Mesendoderm (in vitro differentiated cells): ENCODE data around the gene RERE.

Source experiments
- DNase-seq: peaks from one replicate; pipeline ENCODE4 v3.0.0; 2013
- H2AK5ac ChIP-seq: 2 replicates; pipeline ENCODE4 v1.6.1; 2013; ENCODE audit warnings: low read length, inconsistent platforms
- H2BK120ac ChIP-seq: 2 replicates; pipeline ENCODE4 v1.6.1; 2013; ENCODE audit warnings: low read depth, mild to moderate bottlenecking, low read length, moderate library complexity, mixed read lengths
- H2BK15ac ChIP-seq: replicated peaks from 2 replicates; pipeline ENCODE4 v1.6.1; 2013; ENCODE audit warnings: low read depth, mild to moderate bottlenecking, moderate library complexity
- H2BK5ac ChIP-seq: 2 replicates; pipeline ENCODE4 v1.6.1; 2013; ENCODE audit warnings: low read length, inconsistent platforms
- H3K18ac ChIP-seq: 2 replicates; pipeline ENCODE4 v1.6.1; 2013; ENCODE audit warnings: mild to moderate bottlenecking, low read length, mixed read lengths
- H3K23ac ChIP-seq: one replicate; pipeline ENCODE4 v1.6.1; 2013; ENCODE audit warnings: low read length
- H3K27ac ChIP-seq: 2 replicates; pipeline ENCODE4 v1.5.1; 2013; ENCODE audit warnings: low read depth, mild to moderate bottlenecking, inconsistent platforms, low read length, moderate library complexity
- H3K27me3 ChIP-seq: 2 replicates; pipeline ENCODE4 v1.6.1; 2013; ENCODE audit warnings: low read length, control low read depth, mild to moderate bottlenecking, inconsistent platforms; ENCODE audit not compliant: insufficient read depth, poor library complexity
- H3K36me3 ChIP-seq: 2 replicates; pipeline ENCODE4 v1.6.1; 2013; ENCODE audit warnings: low read length, inconsistent platforms; ENCODE audit not compliant: control insufficient read depth, insufficient read depth
- H3K4ac ChIP-seq: one replicate; pipeline ENCODE4 v1.6.1; 2013; ENCODE audit warnings: low read depth, mild to moderate bottlenecking, low read length, moderate library complexity
- H3K4me1 ChIP-seq: 2 replicates; pipeline ENCODE4 v1.6.1; 2013; ENCODE audit warnings: low read depth, low read length, inconsistent platforms; ENCODE audit not compliant: control insufficient read depth
- H3K4me2 ChIP-seq: 2 replicates; pipeline ENCODE4 v1.6.1; 2013; ENCODE audit warnings: low read length
- H3K4me3 ChIP-seq: 2 replicates; pipeline ENCODE4 v1.5.1; 2013; ENCODE audit warnings: mild to moderate bottlenecking, low read length
- H3K56ac ChIP-seq: one replicate; pipeline ENCODE4 v1.6.1; 2013; ENCODE audit warnings: low read length
- H3K79me1 ChIP-seq: 2 replicates; pipeline ENCODE4 v1.6.1; 2013; ENCODE audit warnings: low read length, inconsistent platforms
- H3K79me2 ChIP-seq: 2 replicates; pipeline ENCODE4 v1.6.1; 2013; ENCODE audit warnings: mild to moderate bottlenecking, low read length; ENCODE audit not compliant: control insufficient read depth, insufficient read depth
- H3K9ac ChIP-seq: 2 replicates; pipeline ENCODE4 v1.6.1; 2013; ENCODE audit warnings: low read length, inconsistent platforms
- H4K5ac ChIP-seq: one replicate; pipeline ENCODE4 v1.6.1; 2013; ENCODE audit warnings: low read length
- H4K8ac ChIP-seq: one replicate; pipeline ENCODE4 v1.6.1; 2013; ENCODE audit warnings: low read depth, mild to moderate bottlenecking, control low read depth, low read length, moderate library complexity
- WGBS: extraction: QIAGEN DNeasy Blood & Tissue Kit; methylation state at CpG from one replicate; pipeline ENCODE4 v1.1.7; 2013; ENCODE audit warnings: low lambda C conversion rate, missing lambda C conversion rate; ENCODE audit not compliant: insufficient coverage; ENCODE audit errors: extremely low coverage; 5-methylcytosine and 5-hydroxymethylcytosine counted together

RERE gene

GRCh38 chr1:8324176-8324810, 493.1 kb downstream of the RERE start:
- H2BK120ac ChIP-seq: no peak overlapping the region
- DNase-seq: no peak
- H3K79me1 ChIP-seq: no peaks in the 10 kb centered on the region
- no peak overlapping the region for H3K4ac ChIP-seq
- H3K9ac ChIP-seq: no peak overlapping the region
- no peaks in the 10 kb centered on the region for H3K79me2 ChIP-seq
- H3K56ac ChIP-seq: no peak overlapping the region
- H2BK15ac ChIP-seq: no peak overlapping the region
- no peak overlapping the region for H4K8ac ChIP-seq
- no peak overlapping the region for H3K4me3 ChIP-seq
- no peaks in the 10 kb centered on the region for H3K36me3 ChIP-seq
- no peaks in the 10 kb centered on the region for H3K4me1 ChIP-seq
- H3K27ac ChIP-seq: no peak overlapping the region
- no CpG with 5 or more reads among the region's 32 CpGs for WGBS
- no peaks in the 10 kb centered on the region for H3K27me3 ChIP-seq
- H3K4me2 ChIP-seq: no peak overlapping the region
- no peak overlapping the region for H3K18ac ChIP-seq
- no peak overlapping the region for H3K23ac ChIP-seq
- H2BK5ac ChIP-seq: no peak overlapping the region
- H2AK5ac ChIP-seq: no peak overlapping the region
- H4K5ac ChIP-seq: no peak overlapping the region

GRCh38 chr1:8323706-8324105, 493.7 kb downstream of the RERE start:
- Histone ChIP-seq H2BK5ac (no peak overlapping the region), H4K8ac (no peak overlapping the region), H3K79me2 (no peaks in the 10 kb centered on the region), H3K4me3 (no peak overlapping the region), H3K27me3 (no peaks in the 10 kb centered on the region), H2AK5ac (no peak overlapping the region), H2BK120ac (no peak overlapping the region), H3K56ac (no peak overlapping the region), H3K27ac (no peak overlapping the region), H3K4me1 (no peaks in the 10 kb centered on the region), H3K4ac (no peak overlapping the region), H3K4me2 (no peak overlapping the region), H3K23ac (no peak overlapping the region), H3K18ac (no peak overlapping the region), H3K36me3 (no peaks in the 10 kb centered on the region), H4K5ac (no peak overlapping the region), H3K9ac (no peak overlapping the region), H3K79me1 (no peaks in the 10 kb centered on the region), H2BK15ac (no peak overlapping the region)
- DNase-seq: no peak
- WGBS: no CpG with 5 or more reads among the region's 11 CpGs

GRCh38 chr1:8321612-8322011, 495.8 kb downstream of the RERE start:
- Histone ChIP-seq H2BK120ac (no peak overlapping the region), H3K4ac (no peak overlapping the region), H4K8ac (no peak overlapping the region), H2BK15ac (no peak overlapping the region), H3K4me3 (no peak overlapping the region), H3K79me1 (no peaks in the 10 kb centered on the region), H2AK5ac (no peak overlapping the region), H3K18ac (no peak overlapping the region), H3K9ac (no peak overlapping the region), H4K5ac (no peak overlapping the region), H3K79me2 (no peaks in the 10 kb centered on the region), H3K27ac (no peak overlapping the region), H3K56ac (no peak overlapping the region), H3K4me1 (no peaks in the 10 kb centered on the region), H3K4me2 (no peak overlapping the region), H3K27me3 (no peaks in the 10 kb centered on the region), H2BK5ac (no peak overlapping the region), H3K36me3 (no peaks in the 10 kb centered on the region), H3K23ac (no peak overlapping the region)
- 100% methylated on average over 2 of the region's 3 CpGs for WGBS
- DNase-seq: no peak

GRCh38 chr1:8318436-8318835, 499.0 kb downstream of the RERE start:
- H3K27me3 ChIP-seq: no peaks in the 10 kb centered on the region
- H3K56ac ChIP-seq: peak overlapping the region; percentile 47
- no peak overlapping the region for H4K5ac ChIP-seq
- H3K4me2 ChIP-seq: peak overlapping the region; percentile 73
- no peak overlapping the region for H2BK5ac ChIP-seq
- H3K27ac ChIP-seq: no peak overlapping the region
- H2AK5ac ChIP-seq: no peak overlapping the region
- no peak overlapping the region for H3K4me3 ChIP-seq
- H2BK15ac ChIP-seq: no peak overlapping the region
- no peak overlapping the region for H3K4ac ChIP-seq
- H3K36me3 ChIP-seq: no peaks in the 10 kb centered on the region
- DNase-seq: no peak
- peaks cover 3% of the 10 kb centered on the region for H3K4me1 ChIP-seq
- no peaks in the 10 kb centered on the region for H3K79me2 ChIP-seq
- no CpG with 5 or more reads among the region's 18 CpGs for WGBS
- H3K79me1 ChIP-seq: no peaks in the 10 kb centered on the region
- H3K9ac ChIP-seq: peak overlapping the region; percentile 24
- H4K8ac ChIP-seq: no peak overlapping the region
- no peak overlapping the region for H3K18ac ChIP-seq
- H2BK120ac ChIP-seq: no peak overlapping the region
- no peak overlapping the region for H3K23ac ChIP-seq

- DNase-seq: peak; percentile 57
- H3K56ac ChIP-seq: peak within 1 kb of the TSS; percentile 47
Observed at GRCh38 chr1:8317647-8318381, 499.6 kb downstream of the RERE start, which contains the start of gene SLC45A1. SLC45A1 (plus strand) TSS chr1:8318114; CDS start chr1:8324330, 6,216 bp downstream.

More at GRCh38 chr1:8317647-8318381, 499.6 kb downstream of the RERE start, which contains the start of gene SLC45A1:
- no peaks in the 10 kb centered on the region for H3K27me3 ChIP-seq
- H4K5ac ChIP-seq: no peak within 1 kb of the TSS
- H2BK15ac ChIP-seq: no peak within 1 kb of the TSS
- peak within 1 kb of the TSS; percentile 25 for H3K9ac ChIP-seq
- WGBS: no CpG with 5 or more reads among the region's 75 CpGs
- no peak within 1 kb of the TSS for H3K4me3 ChIP-seq
- peak within 1 kb of the TSS; percentile 73 for H3K4me2 ChIP-seq
- H3K36me3 ChIP-seq: no peaks in the 10 kb centered on the region
- H3K79me1 ChIP-seq: no peaks in the 10 kb centered on the region
- no peak within 1 kb of the TSS for H3K23ac ChIP-seq
- H2AK5ac ChIP-seq: no peak within 1 kb of the TSS
- peaks cover 3% of the 10 kb centered on the region for H3K4me1 ChIP-seq
- no peak within 1 kb of the TSS for H4K8ac ChIP-seq
- H3K18ac ChIP-seq: no peak within 1 kb of the TSS
- H2BK5ac ChIP-seq: no peak within 1 kb of the TSS
- no peak within 1 kb of the TSS for H3K4ac ChIP-seq
- no peaks in the 10 kb centered on the region for H3K79me2 ChIP-seq
- H3K27ac ChIP-seq: no peak within 1 kb of the TSS
- no peak within 1 kb of the TSS for H2BK120ac ChIP-seq
